HEK293 (cell line): Measurements from ENCODE around the gene TIAM1.

Experiments
- CTCF ChIA-PET: fragments of 350-600 bp; formaldehyde crosslinking; extraction: SDS; loops from one replicate; lab custom pipeline; 2021; ENCODE audit warnings: antibody characterized with exemption; lab: Yijun Ruan, JAX
- POLR2A ChIA-PET: fragments of 300-600 bp; formaldehyde crosslinking; extraction: SDS; loops from one replicate; lab custom pipeline; 2020; ENCODE audit warnings: antibody characterized with exemption, inconsistent platforms; lab: Yijun Ruan, JAX
- H3K27ac ChIP-seq: fragments of 200-500 bp; sonication (Bioruptor generic); 2 replicates; pipeline ENCODE4 v1.5.1; 2014; ENCODE audit warnings: low read depth, low read length, control low read depth, inconsistent platforms; ENCODE audit errors: extremely low read depth
- H3K36me3 ChIP-seq, 2 experiments: fragments of 200-500 bp in 1 of 2; sonication (Bioruptor generic) in 1 of 2; 1 replicate in 1 of 2; 2 replicates in 1 of 2; pipeline ENCODE4 v1.5.1; 2014 to 2017; ENCODE audit warnings: inconsistent platforms in 2 of 2, low read length in 2 of 2; ENCODE audit not compliant: control insufficient read depth in 2 of 2, insufficient read depth in 1 of 2
- H3K4me1 ChIP-seq: fragments of 200-500 bp; sonication (Bioruptor generic); 2 replicates; pipeline ENCODE4 v1.5.1; 2014; ENCODE audit warnings: mild to moderate bottlenecking, low read length, inconsistent platforms; ENCODE audit not compliant: control insufficient read depth, insufficient read depth
- H3K4me3 ChIP-seq: 2 replicates; pipeline ENCODE4 v1.5.1; 2011; ENCODE audit warnings: low read depth, mild to moderate bottlenecking, control low read depth, low read length, moderate library complexity
- H3K9me3 ChIP-seq: fragments of 200-500 bp; sonication (Bioruptor generic); 2 replicates; pipeline ENCODE4 v1.5.1; 2014; ENCODE audit warnings: low read depth, low read length, inconsistent platforms; ENCODE audit not compliant: control insufficient read depth, insufficient read depth
- KLF10 ChIP-seq: fragments of 450-650 bp; IDR thresholded peaks from 2 replicates; pipeline ENCODE4 v1.5.1; 2018; ENCODE audit warnings: missing biosample characterization, mild to moderate bottlenecking, missing genetic modification characterization
- PRDM10 ChIP-seq: fragments of 450-650 bp; formaldehyde crosslinking; IDR thresholded peaks from 2 replicates; pipeline ENCODE4 v1.5.1; 2016; ENCODE audit warnings: missing biosample characterization, missing genetic modification characterization
- ZEB2 ChIP-seq: fragments of 450-650 bp; formaldehyde crosslinking; IDR thresholded peaks from 2 replicates; pipeline ENCODE4 v1.5.1; 2016; ENCODE audit warnings: missing biosample characterization, missing genetic modification characterization
- ZNF121 ChIP-seq: fragments of 450-650 bp; formaldehyde crosslinking; IDR thresholded peaks from 2 replicates; pipeline ENCODE4 v1.5.1; 2016; ENCODE audit warnings: missing biosample characterization, missing genetic modification characterization
- ZNF138 ChIP-seq: fragments of 450-650 bp; formaldehyde crosslinking; IDR thresholded peaks from 2 replicates; pipeline ENCODE4 v1.5.1; 2016; ENCODE audit warnings: missing biosample characterization, missing genetic modification characterization, borderline replicate concordance
- ZNF174 ChIP-seq: fragments of 450-650 bp; formaldehyde crosslinking; IDR thresholded peaks from 2 replicates; pipeline ENCODE4 v1.5.0; 2017; ENCODE audit warnings: missing biosample characterization, mild to moderate bottlenecking, missing genetic modification characterization
- ZNF175 ChIP-seq: fragments of 450-650 bp; formaldehyde crosslinking; IDR thresholded peaks from 2 replicates; pipeline ENCODE4 v1.5.1; 2016; ENCODE audit warnings: missing biosample characterization, missing genetic modification characterization
- ZNF184 ChIP-seq: fragments of 450-650 bp; IDR thresholded peaks from 2 replicates; pipeline ENCODE4 v1.5.1; 2018; ENCODE audit warnings: missing biosample characterization, mild to moderate bottlenecking, missing genetic modification characterization
- ZNF23 ChIP-seq: fragments of 450-650 bp; formaldehyde crosslinking; IDR thresholded peaks from 2 replicates; pipeline ENCODE4 v1.5.1; 2016; ENCODE audit warnings: missing biosample characterization, missing genetic modification characterization, borderline replicate concordance
- ZNF248 ChIP-seq: fragments of 450-650 bp; formaldehyde crosslinking; IDR thresholded peaks from 2 replicates; pipeline ENCODE4 v1.5.1; 2017; ENCODE audit warnings: missing biosample characterization, missing genetic modification characterization
- ZNF274 ChIP-seq, 2 experiments: fragments of 200-500 bp in 1 of 2; fragments of 450-650 bp in 1 of 2; sonication (Bioruptor generic) in 1 of 2; formaldehyde crosslinking in 1 of 2; IDR thresholded peaks; 2 replicates each; pipeline versions ENCODE4 v1.5.1 to v1.6.1; 2014 to 2016; ENCODE audit warnings: borderline replicate concordance in 1 of 2, inconsistent platforms in 1 of 2, low read length in 1 of 2, missing biosample characterization in 1 of 2, missing genetic modification characterization in 1 of 2
- ZNF302 ChIP-seq: fragments of 450-650 bp; formaldehyde crosslinking; IDR thresholded peaks from 2 replicates; pipeline ENCODE4 v1.5.1; 2016; ENCODE audit warnings: missing biosample characterization, missing genetic modification characterization, low read depth
- ZNF501 ChIP-seq: fragments of 450-650 bp; formaldehyde crosslinking; IDR thresholded peaks from 2 replicates; pipeline ENCODE4 v1.5.1; 2016; ENCODE audit warnings: missing biosample characterization, missing genetic modification characterization
- ZNF514 ChIP-seq: fragments of 450-650 bp; formaldehyde crosslinking; IDR thresholded peaks from 2 replicates; pipeline ENCODE4 v1.5.1; 2016; ENCODE audit warnings: missing biosample characterization, missing genetic modification characterization
- ZNF521 ChIP-seq: fragments of 450-650 bp; formaldehyde crosslinking; IDR thresholded peaks from 2 replicates; pipeline ENCODE4 v1.5.1; 2017; ENCODE audit warnings: missing biosample characterization, mild to moderate bottlenecking, missing genetic modification characterization
- ZNF529 ChIP-seq: fragments of 450-650 bp; formaldehyde crosslinking; IDR thresholded peaks from 2 replicates; pipeline ENCODE4 v1.5.1; 2017; ENCODE audit warnings: missing genetic modification characterization, missing biosample characterization; ENCODE audit not compliant: insufficient replicate concordance
- ZNF558 ChIP-seq: fragments of 450-650 bp; formaldehyde crosslinking; IDR thresholded peaks from 2 replicates; pipeline ENCODE4 v1.5.1; 2016; ENCODE audit warnings: missing biosample characterization, missing genetic modification characterization
- ZNF610 ChIP-seq: fragments of 450-650 bp; formaldehyde crosslinking; IDR thresholded peaks from 2 replicates; pipeline ENCODE4 v1.5.1; 2016; ENCODE audit warnings: missing biosample characterization, missing genetic modification characterization, borderline replicate concordance
- ZNF843 ChIP-seq: fragments of 450-650 bp; formaldehyde crosslinking; IDR thresholded peaks from 2 replicates; pipeline ENCODE4 v1.5.1; 2016; ENCODE audit warnings: missing biosample characterization, missing genetic modification characterization
- TF ChIP-seq, protein P1 (sequence below): fragments of 450-650 bp; formaldehyde crosslinking; IDR thresholded peaks from 2 replicates; pipeline ENCODE4 v1.5.1; 2017; ENCODE audit warnings: missing biosample characterization, missing genetic modification characterization
- TF ChIP-seq, protein P2 (sequence below): fragments of 450-650 bp; formaldehyde crosslinking; IDR thresholded peaks from 2 replicates; pipeline ENCODE4 v1.5.1; 2016; ENCODE audit warnings: missing biosample characterization, missing genetic modification characterization
- TF ChIP-seq, protein P3 (sequence below): fragments of 450-650 bp; formaldehyde crosslinking; IDR thresholded peaks from 2 replicates; pipeline ENCODE4 v1.5.1; 2016; ENCODE audit warnings: missing biosample characterization, missing genetic modification characterization

The TIAM1 gene

DNA sequence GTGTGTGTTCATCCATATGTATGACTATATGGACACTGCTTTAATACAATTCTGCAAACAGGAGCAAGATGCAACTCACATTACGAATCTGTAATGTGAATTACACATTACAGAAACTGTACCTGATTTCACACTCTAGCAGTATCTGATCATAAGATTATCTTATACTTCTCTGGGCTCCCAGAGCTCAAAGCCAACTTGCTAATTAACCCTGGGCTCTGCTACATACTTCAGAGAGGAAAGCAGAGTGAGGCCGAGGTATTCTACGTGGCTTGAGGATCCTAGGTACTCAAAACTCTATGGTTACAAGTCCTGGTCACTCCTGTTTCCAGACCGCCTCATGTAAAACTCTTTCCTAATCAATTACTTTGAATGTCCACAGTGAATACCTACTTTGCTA, 156.6 kb downstream of the TIAM1 start (continued):
- TF ChIP-seq ZNF121 (tag by site-specific recombination) (no peak), KLF10 (tag by site-specific recombination) (no peak)
- TF ChIP-seq, protein P1, sequence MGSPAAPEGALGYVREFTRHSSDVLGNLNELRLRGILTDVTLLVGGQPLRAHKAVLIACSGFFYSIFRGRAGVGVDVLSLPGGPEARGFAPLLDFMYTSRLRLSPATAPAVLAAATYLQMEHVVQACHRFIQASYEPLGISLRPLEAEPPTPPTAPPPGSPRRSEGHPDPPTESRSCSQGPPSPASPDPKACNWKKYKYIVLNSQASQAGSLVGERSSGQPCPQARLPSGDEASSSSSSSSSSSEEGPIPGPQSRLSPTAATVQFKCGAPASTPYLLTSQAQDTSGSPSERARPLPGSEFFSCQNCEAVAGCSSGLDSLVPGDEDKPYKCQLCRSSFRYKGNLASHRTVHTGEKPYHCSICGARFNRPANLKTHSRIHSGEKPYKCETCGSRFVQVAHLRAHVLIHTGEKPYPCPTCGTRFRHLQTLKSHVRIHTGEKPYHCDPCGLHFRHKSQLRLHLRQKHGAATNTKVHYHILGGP (tag by site-specific recombination) = no peak
- TF ChIP-seq, protein P2, sequence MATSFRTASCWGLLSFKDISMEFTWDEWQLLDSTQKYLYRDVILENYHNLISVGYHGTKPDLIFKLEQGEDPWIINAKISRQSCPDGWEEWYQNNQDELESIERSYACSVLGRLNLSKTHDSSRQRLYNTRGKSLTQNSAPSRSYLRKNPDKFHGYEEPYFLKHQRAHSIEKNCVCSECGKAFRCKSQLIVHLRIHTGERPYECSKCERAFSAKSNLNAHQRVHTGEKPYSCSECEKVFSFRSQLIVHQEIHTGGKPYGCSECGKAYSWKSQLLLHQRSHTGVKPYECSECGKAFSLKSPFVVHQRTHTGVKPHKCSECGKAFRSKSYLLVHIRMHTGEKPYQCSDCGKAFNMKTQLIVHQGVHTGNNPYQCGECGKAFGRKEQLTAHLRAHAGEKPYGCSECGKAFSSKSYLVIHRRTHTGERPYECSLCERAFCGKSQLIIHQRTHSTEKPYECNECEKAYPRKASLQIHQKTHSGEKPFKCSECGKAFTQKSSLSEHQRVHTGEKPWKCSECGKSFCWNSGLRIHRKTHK = no peak

GRCh38 chr21:31186916-31187315, 157.1 kb downstream of the TIAM1 start:
- no peak for TF ChIP-seq ZNF274 (IDR thresholded peaks at IDR 0.05; ENCODE audit: low read length)
- no peak for TF ChIP-seq ZNF274 (tag by site-specific recombination; IDR thresholded peaks at IDR 0.05; ENCODE audit: borderline replicate concordance)
- TF ChIP-seq ZNF514 (tag by site-specific recombination) = no peak
- TF ChIP-seq ZEB2 = no peak
- ChIA-PET POLR2A (no interaction called here), CTCF (interaction anchor here (0.5 to 9.1 kb wide), 2 partner anchors 12 to 87 kb away, joined by 4 to 94 read pairs; no protein-coding TSS in a partner anchor)
- H3K4me3 ChIP-seq = no peak overlapping the region
- no peaks in the 10 kb centered on the region for H3K9me3 ChIP-seq
- no peaks in the 10 kb centered on the region for H3K4me1 ChIP-seq
- H3K36me3 ChIP-seq = peaks cover 6 to 13% of the 10 kb centered on the region in 2 experiments; a peak in 2 of 3 replicates
- H3K27ac ChIP-seq = no peak overlapping the region

DNA sequence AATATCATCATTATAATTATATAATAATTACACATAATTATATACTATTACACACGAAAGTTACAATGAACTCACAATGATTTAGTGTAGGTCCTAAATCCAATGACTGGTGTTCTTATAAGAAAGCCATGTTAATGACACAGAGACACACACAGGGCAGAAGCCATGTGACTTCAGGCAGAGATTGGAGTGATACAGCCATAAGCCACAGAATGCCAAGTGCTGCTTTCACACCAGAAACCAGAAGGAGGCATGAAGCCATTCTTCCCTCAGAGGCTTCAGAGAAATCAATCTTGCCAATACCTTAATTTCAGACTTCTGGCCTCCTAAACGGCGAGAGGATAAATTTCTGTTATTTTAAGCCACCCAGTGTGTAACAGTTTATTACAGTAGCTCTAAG, 158.4 kb downstream of the TIAM1 start:
- H3K4me3 ChIP-seq = no peak overlapping the region
- H3K9me3 ChIP-seq = no peaks in the 10 kb centered on the region
- H3K36me3 ChIP-seq = peaks cover 11 to 13% of the 10 kb centered on the region in 2 experiments; a peak in 2 of 3 replicates
- ChIA-PET CTCF (interaction anchor here (0.6 to 9.1 kb wide), 2 partner anchors 86 to 215 kb away, joined by 5 to 94 read pairs; no protein-coding TSS in a partner anchor), POLR2A (no interaction called here)
- no peak for TF ChIP-seq ZNF843 (tag by site-specific recombination)
- TF ChIP-seq ZNF175 = no peak
- TF ChIP-seq ZNF529 (tag by site-specific recombination) = no peak
- no peak for TF ChIP-seq PRDM10
- TF ChIP-seq ZNF302 (tag by site-specific recombination) = no peak
- no peak for TF ChIP-seq ZNF184
- no peak for TF ChIP-seq ZNF174 (tag by site-specific recombination)
- no peak for TF ChIP-seq ZNF501
- no peak for TF ChIP-seq ZNF248 (tag by site-specific recombination)
- TF ChIP-seq ZNF23 = no peak
- TF ChIP-seq ZNF138 (tag by site-specific recombination) = no peak
- TF ChIP-seq ZNF521 = no peak
- TF ChIP-seq, protein P3, sequence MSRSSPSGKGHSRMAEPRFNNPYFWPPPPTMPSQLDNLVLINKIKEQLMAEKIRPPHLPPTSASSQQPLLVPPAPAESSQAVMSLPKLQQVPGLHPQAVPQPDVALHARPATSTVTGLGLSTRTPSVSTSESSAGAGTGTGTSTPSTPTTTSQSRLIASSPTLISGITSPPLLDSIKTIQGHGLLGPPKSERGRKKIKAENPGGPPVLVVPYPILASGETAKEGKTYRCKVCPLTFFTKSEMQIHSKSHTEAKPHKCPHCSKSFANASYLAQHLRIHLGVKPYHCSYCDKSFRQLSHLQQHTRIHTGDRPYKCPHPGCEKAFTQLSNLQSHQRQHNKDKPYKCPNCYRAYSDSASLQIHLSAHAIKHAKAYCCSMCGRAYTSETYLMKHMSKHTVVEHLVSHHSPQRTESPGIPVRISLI = no peak
- TF ChIP-seq ZNF610 (tag by site-specific recombination) = no peak
- TF ChIP-seq ZNF558 (tag by site-specific recombination) = no peak
- TF ChIP-seq, all 188 proteins: peak for 0
- no peak overlapping the region for H3K27ac ChIP-seq
- H3K4me1 ChIP-seq = no peaks in the 10 kb centered on the region
